Measurements from ENCODE around the gene WDR33.

DNA sequence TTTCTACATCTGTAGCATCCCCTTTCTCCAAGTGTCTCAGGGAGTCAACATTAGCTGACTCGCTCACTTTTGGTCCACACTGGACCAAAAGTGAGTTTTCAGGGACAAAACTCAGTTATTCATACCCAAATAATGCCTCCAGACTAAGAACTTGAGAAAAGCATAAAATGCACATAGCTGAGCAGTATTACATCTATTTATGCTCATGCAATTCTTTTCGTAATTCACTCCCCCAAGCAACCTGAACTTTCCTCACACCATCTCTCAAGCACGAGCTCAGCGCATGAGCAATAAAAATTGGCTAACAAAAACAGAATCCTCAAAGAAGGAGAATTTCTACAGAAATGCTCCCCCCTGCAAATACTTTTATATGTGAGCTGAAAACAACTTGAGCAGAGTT lies 92.7 kb downstream of the WDR33 start:
- TF ChIP-seq, protein P1, sequence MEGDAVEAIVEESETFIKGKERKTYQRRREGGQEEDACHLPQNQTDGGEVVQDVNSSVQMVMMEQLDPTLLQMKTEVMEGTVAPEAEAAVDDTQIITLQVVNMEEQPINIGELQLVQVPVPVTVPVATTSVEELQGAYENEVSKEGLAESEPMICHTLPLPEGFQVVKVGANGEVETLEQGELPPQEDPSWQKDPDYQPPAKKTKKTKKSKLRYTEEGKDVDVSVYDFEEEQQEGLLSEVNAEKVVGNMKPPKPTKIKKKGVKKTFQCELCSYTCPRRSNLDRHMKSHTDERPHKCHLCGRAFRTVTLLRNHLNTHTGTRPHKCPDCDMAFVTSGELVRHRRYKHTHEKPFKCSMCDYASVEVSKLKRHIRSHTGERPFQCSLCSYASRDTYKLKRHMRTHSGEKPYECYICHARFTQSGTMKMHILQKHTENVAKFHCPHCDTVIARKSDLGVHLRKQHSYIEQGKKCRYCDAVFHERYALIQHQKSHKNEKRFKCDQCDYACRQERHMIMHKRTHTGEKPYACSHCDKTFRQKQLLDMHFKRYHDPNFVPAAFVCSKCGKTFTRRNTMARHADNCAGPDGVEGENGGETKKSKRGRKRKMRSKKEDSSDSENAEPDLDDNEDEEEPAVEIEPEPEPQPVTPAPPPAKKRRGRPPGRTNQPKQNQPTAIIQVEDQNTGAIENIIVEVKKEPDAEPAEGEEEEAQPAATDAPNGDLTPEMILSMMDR (IDR thresholded peaks at IDR 0.05) = no peak
- no peak for TF ChIP-seq POLR2A (IDR thresholded peaks at IDR 0.05)
- TF ChIP-seq POLR2AphosphoS5 (IDR thresholded peaks at IDR 0.05) = no peak
- no peak for TF ChIP-seq EP300 (IDR thresholded peaks at IDR 0.05)
